IPS DF 6.9 (cell line): Measurements from ENCODE around the gene DNAJC7.

Experiments
- DNase-seq: peaks from one replicate; pipeline ENCODE4 v3.0.0-alpha.2; 2013; ENCODE audit warnings: low read depth, low spot score
- H3K27ac ChIP-seq: one replicate; pipeline ENCODE4 v1.5.1; 2013; ENCODE audit warnings: low read length, control low read depth
- H3K27me3 ChIP-seq: 2 replicates; pipeline ENCODE4 v1.6.1; 2013; ENCODE audit warnings: mild to moderate bottlenecking, low read length; ENCODE audit not compliant: control insufficient read depth, insufficient read depth
- H3K36me3 ChIP-seq: 2 replicates; pipeline ENCODE4 v1.6.1; 2013; ENCODE audit warnings: low read length; ENCODE audit not compliant: control insufficient read depth, insufficient read depth
- H3K4me1 ChIP-seq: 2 replicates; pipeline ENCODE4 v1.6.1; 2013; ENCODE audit warnings: low read length; ENCODE audit not compliant: control insufficient read depth, insufficient read depth
- H3K4me3 ChIP-seq: 2 replicates; pipeline ENCODE4 v1.5.1; 2013; ENCODE audit warnings: mild to moderate bottlenecking, low read length
- H3K9me3 ChIP-seq: 2 replicates; pipeline ENCODE4 v1.6.1; 2013; ENCODE audit warnings: low read length, inconsistent platforms; ENCODE audit not compliant: control insufficient read depth, insufficient read depth
- WGBS: extraction: QIAGEN DNeasy Blood & Tissue Kit; methylation state at CpG from one replicate; pipeline ENCODE4 v1.1.7; 2013; ENCODE audit warnings: mixed read lengths, missing lambda C conversion rate; ENCODE audit not compliant: insufficient read length, insufficient coverage; 5-methylcytosine and 5-hydroxymethylcytosine counted together

DNAJC7 gene

DNA sequence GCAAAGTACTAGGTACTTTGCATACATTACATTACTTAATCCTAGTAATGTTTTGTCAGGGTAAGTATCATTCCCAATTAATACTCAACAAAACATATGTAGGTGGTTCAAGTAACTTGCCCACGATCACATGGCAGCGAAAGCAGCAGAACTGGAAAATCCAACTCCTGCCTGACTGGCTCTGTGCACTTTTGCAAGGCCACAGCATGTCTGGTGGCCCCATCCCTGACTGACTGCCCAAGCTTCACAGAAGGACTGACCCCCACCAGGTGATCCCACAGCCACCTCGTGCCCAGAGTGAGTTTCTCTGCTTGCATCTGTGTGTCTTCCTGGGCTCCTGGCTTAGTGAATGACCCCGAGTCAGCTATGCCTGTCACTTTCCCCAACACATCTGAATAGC is 39.2 kb downstream of the DNAJC7 start:
- H3K4me3 ChIP-seq, result no peak overlapping the region
- H3K4me1 ChIP-seq, result no peaks in the 10 kb centered on the region
- no peak overlapping the region for H3K27ac ChIP-seq
- no CpG with 5 or more reads among the region's 4 CpGs for WGBS
- peaks cover 53% of the 10 kb centered on the region for H3K36me3 ChIP-seq
- DNase-seq, result no peak
- no peaks in the 10 kb centered on the region for H3K9me3 ChIP-seq
- no peaks in the 10 kb centered on the region for H3K27me3 ChIP-seq

DNA sequence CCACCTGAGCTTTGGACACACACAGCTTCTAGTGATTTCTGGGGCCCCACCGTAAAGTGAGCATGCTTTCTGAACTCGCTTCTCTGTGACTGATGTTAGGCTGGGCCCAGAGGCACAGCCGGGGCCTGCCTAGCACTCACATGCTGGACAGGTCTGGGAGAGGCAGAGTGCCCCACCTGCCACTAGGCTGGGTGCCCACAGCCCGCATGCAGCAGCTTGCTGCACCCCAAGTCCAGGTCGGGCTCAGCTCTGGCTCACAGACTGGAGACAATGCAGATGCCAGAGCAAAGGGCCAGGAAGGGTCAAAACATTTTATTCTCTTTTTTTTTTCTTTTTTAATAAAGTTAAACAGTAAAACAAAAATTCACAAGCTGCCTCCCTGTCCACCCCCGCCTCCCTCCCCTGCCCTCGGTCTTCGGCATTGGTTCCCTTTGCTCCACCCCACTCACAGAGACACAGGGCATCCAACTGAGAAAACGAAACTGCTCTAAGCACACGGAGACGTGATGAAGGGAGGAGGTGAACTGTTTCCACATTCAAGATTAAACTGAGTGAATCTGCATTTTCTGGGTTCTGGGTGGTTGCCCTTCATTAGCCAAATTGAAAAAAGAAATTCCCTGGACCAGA is 41.0 kb downstream of the DNAJC7 start:
- Histone ChIP-seq H3K36me3 (peaks cover 55% of the 10 kb centered on the region), H3K4me3 (no peak overlapping the region), H3K9me3 (no peaks in the 10 kb centered on the region), H3K4me1 (no peaks in the 10 kb centered on the region), H3K27me3 (no peaks in the 10 kb centered on the region), H3K27ac (no peak overlapping the region)
- no peak for DNase-seq
- no CpG with 5 or more reads among the region's 11 CpGs for WGBS

DNA sequence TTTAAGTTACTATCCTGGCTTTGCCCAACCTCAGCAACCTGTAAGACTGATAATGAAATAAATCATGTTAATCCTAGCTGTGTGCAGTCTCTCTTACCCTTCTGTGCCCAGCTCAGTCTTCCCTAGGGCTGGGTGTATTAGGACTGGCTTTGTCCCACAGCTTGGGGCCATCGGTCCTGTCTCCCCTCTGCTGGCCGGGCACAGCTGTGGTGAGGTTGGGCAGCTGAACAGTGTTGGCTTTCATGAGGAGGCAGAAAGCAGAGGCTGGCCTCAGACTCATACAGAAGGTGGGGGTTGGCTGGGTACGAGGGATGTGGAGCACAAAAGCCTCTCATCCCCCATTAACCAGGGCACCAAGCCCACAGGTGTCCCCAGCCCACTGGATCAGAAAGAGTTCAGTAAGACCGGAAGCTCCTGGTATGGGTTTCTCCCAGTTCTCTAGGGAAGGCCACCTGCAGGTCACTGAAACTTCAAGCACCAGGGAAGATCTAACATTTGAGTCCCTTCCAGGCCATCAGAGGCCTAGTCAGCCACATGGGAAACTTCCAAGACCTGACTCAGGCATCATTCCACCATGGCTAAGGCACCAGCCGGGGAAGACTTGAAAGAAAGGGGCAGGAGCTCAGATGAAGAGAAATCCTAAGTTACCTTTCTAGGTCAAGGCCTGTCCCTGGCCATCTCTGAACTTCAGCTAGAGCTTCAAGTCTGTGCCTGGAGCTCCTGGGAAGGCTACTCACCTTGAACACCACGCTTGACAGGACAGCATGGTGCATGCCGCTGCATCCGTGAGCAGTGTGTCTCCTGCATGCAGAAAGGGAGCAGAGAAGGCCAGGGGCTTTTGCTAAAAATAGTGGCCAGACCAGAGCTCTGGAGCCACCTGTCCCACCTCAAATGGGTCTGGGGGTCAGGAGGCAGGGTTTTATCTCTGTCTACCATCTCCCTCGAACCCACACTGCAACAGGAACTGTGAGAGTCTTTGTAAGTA is 41.8 kb downstream of the DNAJC7 start:
- no peak for DNase-seq
- H3K9me3 ChIP-seq, result no peaks in the 10 kb centered on the region
- peaks cover 55% of the 10 kb centered on the region for H3K36me3 ChIP-seq
- H3K4me3 ChIP-seq, result no peak overlapping the region
- H3K27me3 ChIP-seq, result no peaks in the 10 kb centered on the region
- no peaks in the 10 kb centered on the region for H3K4me1 ChIP-seq
- no CpG with 5 or more reads among the region's 9 CpGs for WGBS
- no peak overlapping the region for H3K27ac ChIP-seq

DNA sequence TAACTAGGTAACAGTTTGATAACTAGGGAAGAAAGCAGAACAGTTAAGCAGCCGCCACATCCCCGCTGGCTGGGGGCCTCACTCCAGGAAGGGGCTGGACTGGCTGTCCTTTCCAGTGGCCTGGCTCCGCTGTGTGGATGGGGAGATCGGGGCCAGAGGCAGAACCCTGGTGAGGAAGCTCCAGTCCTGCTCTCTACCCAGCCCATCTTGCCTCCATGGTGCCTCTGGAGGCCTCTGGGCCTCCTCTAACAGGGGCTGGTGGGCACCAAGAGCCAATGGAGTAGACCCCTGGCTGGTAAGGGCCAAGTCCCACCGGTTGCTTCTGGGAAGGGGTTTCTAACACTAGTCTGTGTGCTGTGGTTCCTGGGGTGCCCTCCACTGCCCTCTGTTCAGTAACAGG is 42.6 kb downstream of the DNAJC7 start:
- no CpG with 5 or more reads among the region's 5 CpGs for WGBS
- H3K9me3 ChIP-seq, result no peaks in the 10 kb centered on the region
- H3K4me1 ChIP-seq, result no peaks in the 10 kb centered on the region
- H3K27me3 ChIP-seq, result no peaks in the 10 kb centered on the region
- DNase-seq, result no peak
- H3K36me3 ChIP-seq, result peaks cover 55% of the 10 kb centered on the region
- H3K4me3 ChIP-seq, result no peak overlapping the region
- no peak overlapping the region for H3K27ac ChIP-seq

DNA sequence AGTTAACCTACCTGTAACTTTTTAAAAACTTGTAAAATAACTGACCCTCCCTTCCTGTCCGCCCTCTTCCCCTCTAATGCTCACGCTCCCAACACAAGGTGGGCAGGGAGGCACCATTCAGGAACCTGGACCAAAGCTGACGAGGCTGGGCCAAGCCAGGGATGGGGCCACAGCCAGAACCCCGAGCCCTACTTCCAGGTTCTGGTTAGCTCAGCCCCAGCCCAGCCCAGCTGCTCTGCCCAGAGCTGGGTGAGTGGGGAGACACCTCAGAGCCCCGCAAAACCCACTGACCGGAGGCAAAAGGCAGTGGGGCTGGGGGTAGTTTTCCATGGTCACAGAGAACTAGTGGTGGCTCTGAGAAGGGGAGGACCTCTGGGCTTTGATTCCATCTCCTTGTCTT is 43.2 kb downstream of the DNAJC7 start:
- peaks cover 55% of the 10 kb centered on the region for H3K36me3 ChIP-seq
- H3K4me3 ChIP-seq, result no peak overlapping the region
- H3K9me3 ChIP-seq, result no peaks in the 10 kb centered on the region
- WGBS, result no CpG with 5 or more reads among the region's 6 CpGs
- H3K27me3 ChIP-seq, result no peaks in the 10 kb centered on the region
- DNase-seq, result no peak
- H3K27ac ChIP-seq, result no peak overlapping the region
- H3K4me1 ChIP-seq, result no peaks in the 10 kb centered on the region

DNA sequence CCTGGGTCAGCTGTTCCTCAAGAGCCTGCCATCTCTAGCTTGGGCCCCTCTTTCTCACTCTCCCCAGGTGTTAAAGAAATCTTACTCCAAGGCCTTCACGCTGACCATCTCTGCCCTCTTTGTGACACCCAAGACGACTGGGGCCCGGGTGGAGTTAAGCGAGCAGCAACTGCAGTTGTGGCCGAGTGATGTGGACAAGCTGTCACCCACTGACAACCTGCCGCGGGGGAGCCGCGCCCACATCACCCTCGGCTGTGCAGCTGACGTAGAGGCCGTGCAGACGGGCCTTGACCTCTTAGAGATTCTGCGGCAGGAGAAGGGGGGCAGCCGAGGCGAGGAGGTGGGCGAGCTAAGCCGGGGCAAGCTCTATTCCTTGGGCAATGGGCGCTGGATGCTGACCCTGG is 43.8 kb downstream of the DNAJC7 start:
- Histone ChIP-seq H3K4me3 (no peak overlapping the region), H3K27ac (no peak overlapping the region), H3K4me1 (no peaks in the 10 kb centered on the region), H3K9me3 (no peaks in the 10 kb centered on the region), H3K36me3 (peaks cover 60% of the 10 kb centered on the region), H3K27me3 (no peaks in the 10 kb centered on the region)
- no CpG with 5 or more reads among the region's 19 CpGs for WGBS
- no peak for DNase-seq

DNA sequence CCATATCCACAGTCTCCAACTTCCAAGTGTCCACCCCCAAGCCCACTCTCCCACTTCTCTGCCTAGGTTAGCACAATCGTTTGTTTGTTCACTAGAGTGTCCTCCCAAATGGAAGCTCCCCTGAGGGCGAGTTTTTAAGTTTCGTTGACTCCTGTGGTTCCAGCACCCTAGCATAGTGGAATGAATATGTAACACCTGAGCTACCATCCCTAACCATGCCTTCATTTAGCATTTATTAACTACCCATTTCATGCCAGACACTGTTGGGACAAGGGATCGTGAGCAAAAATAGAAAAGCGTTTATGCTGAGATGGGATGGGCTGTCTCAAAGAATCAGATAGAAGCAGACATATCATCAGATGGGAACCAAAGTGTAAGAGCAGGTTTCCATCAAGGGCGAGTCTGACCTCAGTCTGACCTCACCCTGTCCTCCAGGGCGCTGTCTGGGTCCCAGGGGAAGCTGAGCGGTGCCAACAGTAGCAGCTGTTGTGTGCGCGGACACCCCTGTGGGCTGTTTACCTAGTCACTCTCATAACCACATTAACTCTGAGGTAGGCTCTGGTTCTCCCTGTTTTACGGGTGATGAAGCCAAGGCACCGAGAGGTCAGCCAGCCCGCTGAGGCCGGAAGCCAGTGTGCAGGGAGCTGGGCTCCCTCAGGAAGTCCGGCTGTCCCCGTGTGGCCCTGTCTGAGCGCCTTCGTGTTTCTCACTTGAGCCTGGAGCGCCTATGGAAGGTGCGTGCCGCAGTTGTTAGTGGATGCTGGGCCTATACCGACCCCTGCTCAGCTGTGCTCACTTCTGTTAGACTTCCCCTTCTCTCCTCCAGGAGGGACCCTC is 44.5 kb downstream of the DNAJC7 start:
- peaks cover 58% of the 10 kb centered on the region for H3K36me3 ChIP-seq
- H3K9me3 ChIP-seq, result no peaks in the 10 kb centered on the region
- no peak overlapping the region for H3K27ac ChIP-seq
- no peaks in the 10 kb centered on the region for H3K4me1 ChIP-seq
- WGBS, result no CpG with 5 or more reads among the region's 22 CpGs
- H3K27me3 ChIP-seq, result no peaks in the 10 kb centered on the region
- no peak for DNase-seq
- no peak overlapping the region for H3K4me3 ChIP-seq

DNA sequence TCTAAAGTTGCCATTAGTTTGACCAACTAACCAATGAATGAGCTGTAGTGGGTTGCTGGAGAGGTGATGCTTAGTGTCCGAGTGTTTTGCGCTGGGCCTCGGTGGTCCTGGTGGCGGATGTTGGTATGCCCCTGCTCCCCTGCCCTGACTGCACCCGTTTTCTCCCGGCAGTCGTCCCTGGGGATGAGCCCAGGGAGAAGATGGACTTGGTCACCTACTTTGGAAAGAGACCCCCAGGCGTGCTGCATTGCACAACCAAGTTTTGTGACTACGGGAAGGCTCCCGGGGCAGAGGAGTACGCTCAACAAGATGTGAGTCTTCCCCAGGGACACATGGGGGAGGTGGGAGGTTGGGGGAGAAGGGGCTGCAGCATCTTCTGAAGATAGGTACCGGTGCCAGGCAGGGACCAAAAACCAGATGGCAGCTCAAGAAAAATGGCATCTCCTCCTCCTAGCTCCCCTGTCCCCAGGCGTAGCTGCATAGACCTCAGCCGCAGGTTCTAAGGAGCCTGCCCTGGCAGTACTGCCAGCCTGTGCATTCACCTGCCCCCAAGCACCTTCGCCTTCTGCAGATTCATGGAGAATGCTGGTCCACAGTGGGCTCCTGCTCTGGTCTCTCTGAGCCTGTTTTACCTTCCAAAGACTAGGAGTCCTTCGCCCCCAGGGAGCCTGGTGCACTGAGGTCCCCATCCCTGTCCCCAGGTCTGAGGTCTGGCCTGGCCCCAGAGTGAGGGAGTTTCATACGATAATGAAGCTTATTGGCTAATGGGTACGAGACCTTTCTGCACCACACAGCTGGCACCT is 45.3 kb downstream of the DNAJC7 start:
- no CpG with 5 or more reads among the region's 18 CpGs for whole genome bisulfite sequencing
- no peak for DNase-seq
- Histone ChIP-seq H3K36me3 (peaks cover 51% of the 10 kb centered on the region), H3K9me3 (no peaks in the 10 kb centered on the region), H3K4me1 (peaks cover 2% of the 10 kb centered on the region; the same call in 1 of the 2 replicates), H3K27ac (no peak overlapping the region), H3K4me3 (no peak overlapping the region), H3K27me3 (no peaks in the 10 kb centered on the region)

DNA sequence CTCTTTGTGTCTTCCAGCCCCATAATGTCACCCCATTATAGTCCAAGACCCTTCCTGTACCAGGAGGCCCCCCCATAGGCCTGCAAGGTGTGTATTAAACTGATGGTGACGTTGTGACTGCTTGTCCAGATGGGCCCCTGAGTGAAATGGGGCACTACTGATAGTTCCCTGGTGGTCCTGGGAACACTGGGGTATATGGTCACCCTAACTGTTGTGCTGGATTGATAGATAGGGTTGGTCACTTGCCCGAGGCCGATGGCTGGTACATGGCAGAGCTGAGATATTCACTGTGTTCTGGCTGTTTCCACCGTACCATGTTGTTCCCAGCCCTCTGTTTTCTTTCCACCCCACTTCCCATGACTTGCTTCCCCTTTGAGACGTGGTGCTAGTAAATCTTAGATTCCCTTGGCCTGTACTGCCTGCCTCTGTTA is 46.3 kb downstream of the DNAJC7 start:
- Histone ChIP-seq H3K4me1 (peaks cover 2% of the 10 kb centered on the region; the same call in 1 of the 2 replicates), H3K36me3 (peaks cover 44% of the 10 kb centered on the region), H3K27ac (no peak overlapping the region), H3K9me3 (no peaks in the 10 kb centered on the region), H3K27me3 (no peaks in the 10 kb centered on the region), H3K4me3 (no peak overlapping the region)
- WGBS, result no CpG with 5 or more reads among the region's 5 CpGs
- DNase-seq, result no peak
